T-helper 1 cell treated with Interleukin-12 subunit alpha and Interleukin-12 subunit beta and Interleukin-4 antibody, amounts not matched to agents 30 μg/mL and 1 μg/mL, for 36 hours (primary cell): ENCODE results near the gene WDR17.

Experiments
- H3K27ac Mint-ChIP-seq: one replicate; pipeline ENCODE4 v1.8.0; 2021; ENCODE audit warnings: mild to moderate bottlenecking, mixed read lengths
- H3K27me3 Mint-ChIP-seq: one replicate; pipeline ENCODE4 v1.8.0; 2021; ENCODE audit warnings: low read depth, mixed read lengths
- H3K36me3 Mint-ChIP-seq: one replicate; pipeline ENCODE4 v1.8.0; 2021; ENCODE audit warnings: low read depth, mixed read lengths
- H3K4me1 Mint-ChIP-seq: one replicate; pipeline ENCODE4 v1.8.0; 2021; ENCODE audit warnings: low read depth, mixed read lengths
- H3K4me3 Mint-ChIP-seq: one replicate; pipeline ENCODE4 v1.8.0; 2021; ENCODE audit warnings: mild to moderate bottlenecking, moderate library complexity, mixed read lengths
- H3K9me3 Mint-ChIP-seq: one replicate; pipeline ENCODE4 v1.8.0; 2021; ENCODE audit warnings: mixed read lengths

WDR17 gene

DNA sequence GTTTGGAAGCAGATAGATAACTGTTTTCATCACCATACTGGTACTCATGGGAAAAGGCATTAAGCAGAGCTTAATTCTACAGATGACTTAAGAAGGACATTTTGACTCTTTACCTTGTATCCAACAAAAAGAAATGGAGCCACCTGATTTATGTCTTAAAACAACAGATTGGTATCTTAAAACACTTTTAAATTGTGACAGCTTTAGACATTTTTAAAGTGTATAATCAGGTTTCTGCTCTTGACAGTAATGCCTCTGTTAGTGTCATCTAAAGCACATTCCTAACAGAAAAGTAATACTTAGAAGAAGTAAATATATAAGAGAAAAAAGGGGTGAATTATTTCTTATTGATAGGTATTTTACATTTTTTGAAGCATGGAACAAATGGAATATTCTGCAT, 73.9 kb downstream of the WDR17 start:
- Mint-ChIP-seq H3K36me3 (no peaks in the 10 kb centered on the region), H3K4me3 (no peak overlapping the region), H3K27me3 (no peaks in the 10 kb centered on the region), H3K9me3 (no peaks in the 10 kb centered on the region), H3K27ac (no peak overlapping the region), H3K4me1 (no peaks in the 10 kb centered on the region)

DNA sequence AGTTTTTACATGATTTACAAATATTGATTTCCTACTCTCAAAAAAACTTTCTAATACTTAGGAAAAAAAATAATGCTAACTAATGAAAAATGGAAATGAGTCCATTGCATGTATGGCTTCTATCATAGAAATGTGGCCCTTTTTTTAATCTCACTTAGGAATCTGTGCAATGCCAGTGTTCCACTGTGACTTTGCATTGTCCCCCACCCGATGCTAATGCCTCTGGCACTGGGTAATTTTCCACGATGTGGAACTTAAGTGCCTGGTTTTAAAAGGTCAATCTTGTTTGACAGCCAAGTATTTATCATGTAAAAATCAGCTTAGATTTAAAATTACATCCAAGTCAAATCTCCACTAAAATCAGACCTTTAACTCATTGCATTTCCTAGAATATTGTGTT, 76.6 kb downstream of the WDR17 start:
- H3K4me3 Mint-ChIP-seq: no peak overlapping the region
- H3K4me1 Mint-ChIP-seq: no peaks in the 10 kb centered on the region
- no peaks in the 10 kb centered on the region for H3K9me3 Mint-ChIP-seq
- no peak overlapping the region for H3K27ac Mint-ChIP-seq
- no peaks in the 10 kb centered on the region for H3K27me3 Mint-ChIP-seq
- no peaks in the 10 kb centered on the region for H3K36me3 Mint-ChIP-seq

DNA sequence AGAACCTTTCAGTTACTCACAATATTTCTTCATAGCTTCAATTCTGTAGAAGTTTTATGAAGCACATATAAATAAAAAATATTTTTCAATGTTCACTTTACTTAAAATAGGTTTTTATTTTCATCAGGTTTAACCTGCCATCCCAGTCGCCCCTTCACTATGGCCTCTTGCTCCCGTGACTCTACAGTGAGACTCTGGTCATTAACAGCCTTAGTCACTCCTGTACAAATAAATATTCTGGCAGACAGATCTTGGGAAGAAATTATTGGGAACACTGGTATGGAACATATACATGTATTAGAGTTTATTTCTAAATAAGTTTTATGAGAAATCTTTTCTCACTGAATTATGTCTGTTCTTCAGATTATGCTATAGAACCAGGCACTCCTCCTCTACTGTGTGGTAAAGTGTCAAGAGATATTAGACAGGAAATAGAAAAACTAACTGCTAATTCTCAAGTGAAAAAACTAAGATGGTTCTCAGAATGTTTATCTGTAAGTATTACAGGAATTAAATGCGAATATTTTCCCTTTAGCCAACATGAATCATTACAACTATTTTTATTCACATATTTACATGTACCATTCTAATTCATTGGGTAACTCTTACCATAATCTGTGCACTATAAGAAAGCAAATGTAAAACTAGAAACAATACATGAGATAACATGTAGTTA, 84.2 kb downstream of the WDR17 start:
- Mint-ChIP-seq H3K4me3 (no peak overlapping the region), H3K27ac (no peak overlapping the region), H3K36me3 (no peaks in the 10 kb centered on the region)

DNA sequence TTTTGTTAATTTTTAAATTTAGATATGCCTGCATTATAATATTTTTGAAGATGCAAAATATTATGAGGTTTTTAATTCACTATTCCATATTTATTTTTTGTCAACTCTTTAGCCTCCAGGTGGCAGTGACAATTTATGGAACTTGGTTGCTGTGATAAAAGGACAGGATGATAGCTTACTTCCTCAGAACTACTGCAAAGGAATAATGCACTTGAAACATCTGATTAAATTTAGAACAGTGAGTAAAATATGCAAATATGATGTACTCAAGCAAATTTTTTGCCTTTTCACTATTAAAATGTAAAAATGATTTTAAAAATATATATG, 84.7 kb downstream of the WDR17 start:
- Mint-ChIP-seq H3K9me3 (no peaks in the 10 kb centered on the region), H3K27me3 (no peaks in the 10 kb centered on the region), H3K36me3 (no peaks in the 10 kb centered on the region), H3K27ac (no peak overlapping the region), H3K4me1 (no peaks in the 10 kb centered on the region), H3K4me3 (no peak overlapping the region)

More for the DNA sequence above, 84.2 kb downstream of the WDR17 start:
- Mint-ChIP-seq H3K27me3 (no peaks in the 10 kb centered on the region), H3K4me1 (no peaks in the 10 kb centered on the region), H3K9me3 (no peaks in the 10 kb centered on the region)

DNA sequence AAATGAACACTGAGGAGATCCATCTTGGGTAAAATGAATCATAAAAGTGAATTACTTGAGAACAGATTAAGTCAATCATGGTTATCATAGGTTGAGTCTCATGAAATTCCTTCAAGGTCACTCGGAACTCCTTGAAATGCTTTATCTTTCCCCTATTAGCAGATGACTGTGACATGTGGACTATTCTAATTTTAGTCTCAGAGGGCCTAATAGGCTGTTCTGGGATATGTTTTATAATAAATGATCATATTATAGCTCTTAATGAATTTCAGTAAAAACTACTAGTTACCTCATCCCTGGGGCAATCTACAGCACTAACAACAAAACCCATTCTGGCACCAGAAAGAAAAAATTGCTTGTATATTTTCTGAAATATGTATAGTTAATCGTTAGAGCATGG, 85.1 kb downstream of the WDR17 start:
- H3K36me3 Mint-ChIP-seq: no peaks in the 10 kb centered on the region
- no peak overlapping the region for H3K27ac Mint-ChIP-seq
- no peaks in the 10 kb centered on the region for H3K9me3 Mint-ChIP-seq
- no peak overlapping the region for H3K4me3 Mint-ChIP-seq
- no peaks in the 10 kb centered on the region for H3K27me3 Mint-ChIP-seq
- no peaks in the 10 kb centered on the region for H3K4me1 Mint-ChIP-seq

DNA sequence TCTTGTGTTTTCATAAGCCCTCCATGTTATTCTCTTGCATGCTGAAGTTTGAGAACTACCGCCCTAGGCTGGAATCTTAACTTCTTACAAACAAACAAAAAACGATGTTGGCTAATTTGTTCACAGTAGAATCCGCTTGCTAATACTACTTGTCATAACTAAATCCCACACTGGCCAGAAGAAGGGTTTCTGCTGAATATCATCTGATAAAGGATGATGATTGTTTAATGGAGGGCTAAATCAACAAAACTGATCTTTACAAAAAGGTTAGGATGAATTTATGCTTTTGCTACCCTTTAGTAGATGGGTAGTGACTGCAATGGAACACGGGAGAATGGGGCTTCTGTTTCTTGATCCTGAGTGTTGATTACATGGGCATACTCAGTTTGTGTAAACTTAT, 87.5 kb downstream of the WDR17 start:
- H3K27ac Mint-ChIP-seq: no peak overlapping the region
- H3K27me3 Mint-ChIP-seq: no peaks in the 10 kb centered on the region

DNA sequence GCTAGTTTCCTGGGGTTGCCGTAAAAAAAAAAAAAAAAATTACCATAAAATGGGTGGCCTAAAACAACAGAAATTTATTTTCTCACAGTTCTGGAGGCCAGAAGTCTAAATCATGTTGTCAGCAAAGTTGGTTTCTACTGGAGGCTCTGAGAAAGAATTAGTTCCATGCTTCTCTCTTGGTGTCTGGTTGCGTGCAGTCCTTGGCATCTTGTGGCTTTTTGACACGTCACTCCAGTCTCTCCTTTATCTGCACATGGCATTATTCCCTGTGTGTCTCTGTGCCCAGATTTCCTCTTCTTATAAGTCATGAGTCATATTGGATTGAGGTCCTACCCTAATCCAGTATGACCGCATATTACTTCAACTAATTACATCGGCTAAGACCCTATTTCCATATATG, 91.0 kb downstream of the WDR17 start:
- H3K4me3 Mint-ChIP-seq: no peak overlapping the region
- H3K4me1 Mint-ChIP-seq: no peaks in the 10 kb centered on the region
- H3K9me3 Mint-ChIP-seq: no peaks in the 10 kb centered on the region
- H3K27me3 Mint-ChIP-seq: no peaks in the 10 kb centered on the region
- H3K36me3 Mint-ChIP-seq: no peaks in the 10 kb centered on the region
- H3K27ac Mint-ChIP-seq: no peak overlapping the region

More for the DNA sequence above, 87.5 kb downstream of the WDR17 start:
- no peaks in the 10 kb centered on the region for H3K9me3 Mint-ChIP-seq
- H3K4me1 Mint-ChIP-seq: no peaks in the 10 kb centered on the region
- H3K4me3 Mint-ChIP-seq: no peak overlapping the region
- no peaks in the 10 kb centered on the region for H3K36me3 Mint-ChIP-seq

DNA sequence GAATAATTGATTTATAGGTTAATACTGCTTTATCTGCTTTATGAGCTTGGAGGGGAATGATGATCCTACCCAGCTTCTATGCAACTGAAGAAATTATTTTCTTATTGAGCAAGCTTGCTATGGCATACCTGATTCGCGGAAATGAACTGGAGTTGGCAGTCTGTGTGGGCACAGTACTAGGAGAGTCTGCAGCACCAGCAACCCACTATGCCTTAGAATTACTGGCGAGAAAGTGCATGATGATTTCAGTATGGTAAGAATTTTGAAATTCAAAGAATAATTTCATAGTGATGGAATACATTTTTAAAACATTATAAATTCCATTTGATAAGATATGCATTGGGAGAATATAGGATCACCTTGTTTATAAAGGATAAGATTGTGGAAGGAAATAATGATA, 97.4 kb downstream of the WDR17 start:
- H3K4me1 Mint-ChIP-seq: no peaks in the 10 kb centered on the region
- H3K27me3 Mint-ChIP-seq: no peaks in the 10 kb centered on the region
- no peak overlapping the region for H3K4me3 Mint-ChIP-seq
- no peak overlapping the region for H3K27ac Mint-ChIP-seq
- no peaks in the 10 kb centered on the region for H3K36me3 Mint-ChIP-seq
- H3K9me3 Mint-ChIP-seq: no peaks in the 10 kb centered on the region

DNA sequence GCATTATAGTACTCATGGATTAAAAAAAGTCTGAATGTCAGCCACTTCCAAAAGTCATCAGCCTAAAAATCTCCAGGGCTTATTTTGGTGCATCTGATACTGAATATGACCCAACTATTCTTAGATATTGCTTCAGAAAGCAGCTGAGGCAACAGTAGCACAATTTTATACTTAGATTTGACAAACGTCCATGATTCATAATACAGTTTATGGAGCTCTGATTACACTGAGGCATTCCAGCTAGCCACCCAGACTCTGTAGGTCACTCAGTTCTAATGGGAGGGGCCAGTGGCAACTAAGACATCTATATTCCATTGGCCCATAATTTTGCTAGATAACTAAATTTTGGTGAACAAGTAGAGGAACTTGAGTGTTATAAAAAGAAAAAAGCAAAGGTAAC, 119.4 kb downstream of the WDR17 start:
- H3K27ac Mint-ChIP-seq: no peak overlapping the region
- peaks cover 14% of the 10 kb centered on the region for H3K27me3 Mint-ChIP-seq
- H3K4me3 Mint-ChIP-seq: no peak overlapping the region
- H3K36me3 Mint-ChIP-seq: no peaks in the 10 kb centered on the region
- no peaks in the 10 kb centered on the region for H3K4me1 Mint-ChIP-seq
- H3K9me3 Mint-ChIP-seq: no peaks in the 10 kb centered on the region

DNA sequence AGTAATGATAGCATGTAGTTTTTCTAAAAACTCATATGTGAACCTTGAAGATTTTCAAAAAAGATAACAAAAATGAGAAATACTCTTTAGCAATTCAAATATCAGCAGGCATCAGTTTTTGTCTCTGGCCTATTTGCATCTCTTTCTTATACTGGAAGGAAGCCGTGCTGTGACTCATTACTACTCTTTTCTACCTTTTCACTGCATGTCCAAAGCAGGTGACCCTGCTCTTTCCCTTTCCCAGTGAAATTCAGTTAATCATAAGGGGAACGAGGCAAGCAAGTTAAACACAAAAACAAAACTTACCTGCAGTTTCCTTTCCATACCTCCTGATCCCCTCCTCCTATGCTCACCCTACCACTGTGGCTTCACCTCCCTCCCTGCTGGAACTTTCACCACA, 120.4 kb downstream of the WDR17 start:
- no peak overlapping the region for H3K27ac Mint-ChIP-seq
- H3K4me1 Mint-ChIP-seq: no peaks in the 10 kb centered on the region
- peaks cover 14% of the 10 kb centered on the region for H3K27me3 Mint-ChIP-seq
- no peak overlapping the region for H3K4me3 Mint-ChIP-seq
- H3K36me3 Mint-ChIP-seq: no peaks in the 10 kb centered on the region
- no peaks in the 10 kb centered on the region for H3K9me3 Mint-ChIP-seq

DNA sequence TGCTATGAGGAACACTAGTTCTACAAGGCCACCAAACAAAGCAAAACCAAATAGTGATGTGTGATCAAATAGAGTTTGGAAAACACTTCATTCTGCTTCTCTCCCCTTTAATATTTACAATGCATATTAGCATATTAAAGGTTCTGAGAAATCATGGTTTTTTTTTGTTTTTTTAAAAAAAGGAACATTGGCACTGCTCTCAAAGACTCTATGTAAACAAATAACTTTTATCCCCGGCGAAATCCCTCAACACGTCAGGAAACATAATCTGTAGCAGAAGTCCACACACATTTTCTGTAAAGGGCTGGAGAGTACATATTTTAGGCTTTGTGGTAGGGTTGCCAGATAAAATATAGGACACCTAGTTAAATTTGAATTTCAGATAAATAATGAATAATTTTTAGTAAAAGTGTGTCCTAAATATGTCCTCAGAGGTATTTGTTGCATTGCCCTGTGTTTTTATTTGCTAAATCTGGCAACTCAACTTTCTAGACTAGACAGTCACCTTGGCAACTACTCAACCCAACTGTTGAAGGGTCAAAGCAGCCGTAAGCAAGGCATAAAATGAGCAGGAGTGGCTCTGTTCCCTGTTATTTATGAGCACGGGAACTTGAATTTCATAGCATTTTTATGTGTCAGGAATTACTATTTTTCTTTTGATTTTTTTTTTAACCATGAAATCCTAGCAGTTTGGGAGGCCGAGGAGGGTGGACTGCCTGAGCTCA, 121.2 kb downstream of the WDR17 start:
- no peak overlapping the region for H3K27ac Mint-ChIP-seq
- no peaks in the 10 kb centered on the region for H3K4me1 Mint-ChIP-seq
- peaks cover 18% of the 10 kb centered on the region for H3K27me3 Mint-ChIP-seq
- H3K36me3 Mint-ChIP-seq: no peaks in the 10 kb centered on the region
- H3K9me3 Mint-ChIP-seq: no peaks in the 10 kb centered on the region
- H3K4me3 Mint-ChIP-seq: no peak overlapping the region

DNA sequence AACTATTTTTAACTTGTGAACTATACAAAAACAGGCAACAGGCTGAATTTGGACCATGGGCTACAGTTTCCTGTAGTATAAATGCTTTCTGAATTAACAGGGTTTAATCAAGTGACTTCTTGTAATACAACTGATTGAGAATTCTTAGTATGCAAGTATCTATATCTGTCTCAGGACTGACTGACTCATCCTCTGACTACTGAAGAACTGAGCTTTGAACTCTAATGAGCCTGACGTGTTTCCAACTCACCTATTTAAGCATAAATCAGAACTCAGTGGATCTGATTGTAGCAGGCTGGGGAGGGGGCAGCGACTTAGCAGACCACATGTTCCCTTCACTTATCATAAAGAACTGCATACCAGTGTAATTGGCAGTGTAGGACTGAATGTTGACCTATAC, 122.0 kb downstream of the WDR17 start:
- H3K27me3 Mint-ChIP-seq: peaks cover 25% of the 10 kb centered on the region
- H3K27ac Mint-ChIP-seq: no peak overlapping the region
- H3K9me3 Mint-ChIP-seq: no peaks in the 10 kb centered on the region
- no peak overlapping the region for H3K4me3 Mint-ChIP-seq
- H3K36me3 Mint-ChIP-seq: no peaks in the 10 kb centered on the region
- H3K4me1 Mint-ChIP-seq: no peaks in the 10 kb centered on the region

DNA sequence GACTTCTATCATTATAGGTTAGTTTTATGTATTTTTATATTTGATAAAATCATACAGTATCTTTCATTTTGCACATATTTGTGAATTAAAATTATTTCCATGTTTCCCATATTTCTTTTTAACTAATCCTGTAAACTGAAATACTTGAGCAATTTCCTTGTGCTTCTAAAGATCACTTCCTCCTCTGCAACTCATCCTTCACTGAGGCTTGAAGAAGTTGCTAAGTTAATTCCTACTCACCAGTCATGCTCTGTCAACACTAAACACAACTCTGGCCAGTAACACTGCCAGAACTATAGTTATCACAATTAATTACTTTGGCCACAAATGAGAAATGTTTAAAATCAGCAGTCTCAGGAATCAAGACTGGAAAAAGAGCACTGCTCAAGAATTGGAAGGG, 123.0 kb downstream of the WDR17 start:
- Mint-ChIP-seq H3K27me3 (peaks cover 35% of the 10 kb centered on the region), H3K9me3 (no peaks in the 10 kb centered on the region), H3K36me3 (no peaks in the 10 kb centered on the region), H3K4me3 (no peak overlapping the region), H3K27ac (no peak overlapping the region), H3K4me1 (peaks cover 1% of the 10 kb centered on the region)

DNA sequence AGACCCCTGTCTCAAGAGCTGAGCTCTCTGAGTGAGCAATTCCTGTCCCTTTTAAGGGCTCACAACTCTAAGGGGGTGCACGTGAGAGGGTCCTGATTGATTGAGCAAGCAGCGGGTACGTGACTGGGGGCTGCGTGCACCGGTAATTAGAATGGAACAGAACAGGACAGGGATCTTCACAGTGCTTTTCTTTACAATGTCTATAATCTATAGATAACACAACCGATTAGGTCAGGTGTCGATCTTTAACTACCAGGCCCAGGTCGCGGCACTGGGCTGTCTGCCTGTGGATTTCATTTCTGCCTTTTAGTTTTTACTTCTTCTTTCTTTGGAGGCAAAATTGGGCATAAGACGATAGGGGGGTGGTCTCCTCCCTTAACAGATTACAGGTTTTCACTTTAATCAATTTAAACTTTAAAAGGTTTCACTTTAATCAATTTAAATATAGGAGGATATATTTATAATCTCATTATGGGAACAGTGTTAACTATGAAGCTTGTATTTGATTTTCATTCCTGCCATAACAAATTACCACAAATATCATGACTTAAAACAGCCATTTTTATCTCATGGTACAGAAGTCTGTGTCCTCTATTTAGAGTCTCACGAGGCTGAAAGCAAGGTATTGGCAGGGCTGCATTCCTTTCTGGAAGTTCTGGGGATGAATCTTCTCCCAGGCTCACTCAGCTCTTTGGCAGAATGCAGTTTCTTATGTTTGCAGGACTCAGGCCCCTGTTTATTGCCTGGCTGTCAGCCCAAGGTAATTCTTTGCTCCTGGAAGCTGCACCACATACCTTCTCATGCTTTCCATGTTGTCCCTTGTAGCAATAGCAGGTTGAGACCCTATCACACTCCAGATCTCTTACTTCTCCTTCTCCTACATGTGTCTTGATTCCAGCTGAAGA, 124.5 kb downstream of the WDR17 start:
- Mint-ChIP-seq H3K4me1 (peaks cover 4% of the 10 kb centered on the region), H3K27me3 (peaks cover 40% of the 10 kb centered on the region), H3K9me3 (no peaks in the 10 kb centered on the region), H3K27ac (no peak overlapping the region), H3K4me3 (no peak overlapping the region), H3K36me3 (no peaks in the 10 kb centered on the region)

DNA sequence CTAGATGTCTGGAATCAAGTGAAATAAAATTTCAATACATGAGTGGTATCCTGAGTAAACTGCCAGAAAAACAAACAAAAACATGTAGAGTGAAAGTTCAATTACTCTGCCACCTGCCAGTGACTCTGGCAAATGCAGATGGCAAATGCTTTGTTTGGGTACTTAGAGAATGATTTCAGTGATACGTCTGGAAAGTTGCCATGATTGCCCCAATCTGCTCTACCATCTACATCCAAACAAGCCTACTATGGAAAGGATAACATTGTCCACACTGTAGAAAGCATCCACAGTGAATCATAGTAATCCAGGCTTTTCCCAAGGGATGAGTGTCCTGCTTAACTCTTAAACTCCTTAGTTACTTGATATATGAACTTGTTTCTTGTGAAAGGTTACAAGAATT, 126.3 kb downstream of the WDR17 start:
- Mint-ChIP-seq H3K4me3 (no peak overlapping the region), H3K27me3 (peaks cover 42% of the 10 kb centered on the region), H3K9me3 (peaks cover 3% of the 10 kb centered on the region), H3K36me3 (peaks cover 4% of the 10 kb centered on the region), H3K4me1 (peaks cover 8% of the 10 kb centered on the region), H3K27ac (no peak overlapping the region)
